Suprapubic skin (tissue), 4 donors: ENCODE measurements around the gene C1orf74. TPM values are rescaled to one million over a fixed set of nuclear protein-coding genes. Genes with fewer than 3 reads are reported as not detected.

Experiments
- DNase-seq, 2 donors: peaks; one replicate each; pipeline ENCODE4 v3.0.0-alpha.2; 2019; ENCODE audit warnings: low spot score in 2 of 2
- H3K27ac ChIP-seq: fragments of 200-600 bp; sonication (generic); one replicate; pipeline ENCODE4 v1.5.1; 2019
- H3K27me3 ChIP-seq: fragments of 200-600 bp; sonication (generic); one replicate; pipeline ENCODE4 v1.5.1; 2019
- H3K36me3 ChIP-seq: fragments of 200-600 bp; sonication (generic); one replicate; pipeline ENCODE4 v1.5.1; 2019
- H3K4me1 ChIP-seq: fragments of 200-600 bp; sonication (generic); one replicate; pipeline ENCODE4 v1.5.1; 2019
- H3K4me3 ChIP-seq: fragments of 200-600 bp; sonication (generic); one replicate; pipeline ENCODE4 v1.5.1; 2019; ENCODE audit warnings: mild to moderate bottlenecking
- H3K9me3 ChIP-seq: fragments of 200-600 bp; sonication (generic); one replicate; pipeline ENCODE4 v1.5.1; 2019
- EP300 ChIP-seq: sonication (generic); formaldehyde crosslinking; IDR thresholded peaks from one replicate; pipeline ENCODE4 v1.6.1; 2017; ENCODE audit warnings: antibody characterized with exemption
- POLR2A ChIP-seq, 2 donors: fragments of 450-650 bp; IDR thresholded peaks; one replicate each; pipeline ENCODE4 v1.6.1; 2017; ENCODE audit warnings: antibody characterized with exemption in 2 of 2, mild to moderate bottlenecking in 2 of 2, moderate library complexity in 2 of 2
- POLR2AphosphoS5 ChIP-seq, 3 donors: sonication (generic); formaldehyde crosslinking; IDR thresholded peaks; one replicate each; pipeline ENCODE4 v1.6.1; 2017; ENCODE audit warnings: antibody characterized with exemption in 3 of 3
- WGBS: methylation state at CpG from one replicate; pipeline ENCODE4 v1.1.5; 2018; 5-methylcytosine and 5-hydroxymethylcytosine counted together
- total RNA-seq, 4 donors: library from RNA; depleted of rRNA; stranded (reverse); fragments of >200 nt; gene quantifications; one replicate each; pipeline ENCODE4 v1.1.0, GENCODE V29; 2016
- TF ChIP-seq, protein P1 (sequence below), 2 donors: fragments of 200-600 bp in 1 of 2; fragments of 450-650 bp in 1 of 2; sonication (generic) in 1 of 2; IDR thresholded peaks; one replicate each; pipeline ENCODE4 v1.5.1; 2016 to 2019; ENCODE audit warnings: antibody characterized with exemption in 2 of 2, mild to moderate bottlenecking in 1 of 2, moderate library complexity in 1 of 2

The C1orf74 gene
- total RNA-seq, 4 donors from 2014 or later: 10.1 to 18.1 (median 15.1) TPM

DNA sequence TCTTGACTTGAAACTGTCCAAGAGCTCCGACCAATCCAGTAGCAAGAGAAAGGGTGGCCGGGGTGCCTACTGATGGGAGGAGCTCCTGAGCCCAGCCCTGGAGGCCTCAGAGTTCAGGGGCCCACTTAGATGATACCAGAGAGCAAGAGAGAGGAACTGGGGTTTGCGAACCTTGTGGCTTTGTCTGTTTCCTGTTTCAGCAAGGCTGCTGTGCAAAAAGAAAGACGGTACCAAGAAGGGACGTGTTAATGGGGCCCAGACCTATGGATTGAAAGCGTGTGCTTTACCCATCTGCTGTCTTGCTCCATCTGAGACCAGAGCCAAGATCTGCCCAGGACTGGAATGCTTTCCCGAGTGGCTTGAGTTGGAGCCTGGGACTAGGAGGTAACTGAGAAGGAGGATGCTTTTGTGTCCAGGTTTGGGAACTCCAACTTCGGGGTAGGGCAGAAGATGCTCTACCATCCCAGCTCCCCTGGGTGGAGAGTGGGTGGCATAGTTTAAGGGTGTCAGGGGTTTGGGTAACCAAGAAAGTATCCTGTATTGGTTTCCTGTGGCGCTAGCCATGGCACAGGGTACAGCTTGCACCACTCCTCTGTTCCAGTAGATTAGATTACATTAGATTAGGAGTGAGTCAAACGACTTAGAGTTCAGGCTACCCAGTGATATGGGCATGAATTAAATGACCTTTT lies 28.3 kb downstream of the C1orf74 start, which contains the start of gene TRAF3IP3:
Gene TRAF3IP3 (plus strand): TSS at position 128 of the 689 bp plus-strand sequence. CDS start 3,987 bp downstream, outside the sequence.
- peak in 1 of 2 donors; percentile 74 for DNase-seq
- Histone ChIP-seq H3K27me3 (no peaks in the 10 kb centered on the region), H3K27ac (no peak within 1 kb of the TSS), H3K4me3 (no peak within 1 kb of the TSS), H3K36me3 (no peaks in the 10 kb centered on the region), H3K4me1 (no peaks in the 10 kb centered on the region), H3K9me3 (no peaks in the 10 kb centered on the region)
- 76% methylated on average over 10 of the region's 10 CpGs for WGBS
- no peak for TF ChIP-seq POLR2AphosphoS5 (IDR thresholded peaks at IDR 0.05)
- TF ChIP-seq POLR2A (IDR thresholded peaks at IDR 0.05): no peak
- TF ChIP-seq, protein P1, sequence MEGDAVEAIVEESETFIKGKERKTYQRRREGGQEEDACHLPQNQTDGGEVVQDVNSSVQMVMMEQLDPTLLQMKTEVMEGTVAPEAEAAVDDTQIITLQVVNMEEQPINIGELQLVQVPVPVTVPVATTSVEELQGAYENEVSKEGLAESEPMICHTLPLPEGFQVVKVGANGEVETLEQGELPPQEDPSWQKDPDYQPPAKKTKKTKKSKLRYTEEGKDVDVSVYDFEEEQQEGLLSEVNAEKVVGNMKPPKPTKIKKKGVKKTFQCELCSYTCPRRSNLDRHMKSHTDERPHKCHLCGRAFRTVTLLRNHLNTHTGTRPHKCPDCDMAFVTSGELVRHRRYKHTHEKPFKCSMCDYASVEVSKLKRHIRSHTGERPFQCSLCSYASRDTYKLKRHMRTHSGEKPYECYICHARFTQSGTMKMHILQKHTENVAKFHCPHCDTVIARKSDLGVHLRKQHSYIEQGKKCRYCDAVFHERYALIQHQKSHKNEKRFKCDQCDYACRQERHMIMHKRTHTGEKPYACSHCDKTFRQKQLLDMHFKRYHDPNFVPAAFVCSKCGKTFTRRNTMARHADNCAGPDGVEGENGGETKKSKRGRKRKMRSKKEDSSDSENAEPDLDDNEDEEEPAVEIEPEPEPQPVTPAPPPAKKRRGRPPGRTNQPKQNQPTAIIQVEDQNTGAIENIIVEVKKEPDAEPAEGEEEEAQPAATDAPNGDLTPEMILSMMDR (IDR thresholded peaks at IDR 0.05): no peak
- no peak for TF ChIP-seq EP300

DNA sequence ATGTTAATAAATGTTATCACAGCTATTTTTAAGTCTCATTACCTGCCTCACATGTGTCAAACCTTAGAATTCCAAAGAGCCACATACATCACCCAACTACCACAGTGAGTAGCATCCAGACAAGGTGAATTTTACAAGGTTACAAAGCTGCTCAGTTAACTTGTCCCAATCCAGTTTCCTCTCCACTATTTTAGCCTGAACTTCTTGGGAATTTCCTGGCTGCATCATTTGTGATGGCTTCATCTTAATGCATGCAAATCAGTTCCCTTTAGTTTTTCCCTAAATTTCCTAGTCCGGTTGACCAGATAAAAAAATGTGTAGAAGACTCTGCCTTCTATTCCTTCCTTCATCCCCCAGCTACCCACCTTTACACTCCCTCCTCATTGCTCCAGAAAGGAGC lies 29.1 kb downstream of the C1orf74 start:
- Histone ChIP-seq H3K4me3 (no peak overlapping the region), H3K9me3 (no peaks in the 10 kb centered on the region), H3K4me1 (no peaks in the 10 kb centered on the region), H3K27me3 (no peaks in the 10 kb centered on the region), H3K27ac (no peak overlapping the region), H3K36me3 (no peaks in the 10 kb centered on the region)
- DNase-seq: no peak
- 76% methylated on average over 1 of the region's 1 CpG for WGBS
- no peak for TF ChIP-seq POLR2AphosphoS5 (IDR thresholded peaks at IDR 0.05)
- TF ChIP-seq, protein P1 (IDR thresholded peaks at IDR 0.05): no peak
- TF ChIP-seq POLR2A (IDR thresholded peaks at IDR 0.05): no peak
- no peak for TF ChIP-seq EP300

DNA sequence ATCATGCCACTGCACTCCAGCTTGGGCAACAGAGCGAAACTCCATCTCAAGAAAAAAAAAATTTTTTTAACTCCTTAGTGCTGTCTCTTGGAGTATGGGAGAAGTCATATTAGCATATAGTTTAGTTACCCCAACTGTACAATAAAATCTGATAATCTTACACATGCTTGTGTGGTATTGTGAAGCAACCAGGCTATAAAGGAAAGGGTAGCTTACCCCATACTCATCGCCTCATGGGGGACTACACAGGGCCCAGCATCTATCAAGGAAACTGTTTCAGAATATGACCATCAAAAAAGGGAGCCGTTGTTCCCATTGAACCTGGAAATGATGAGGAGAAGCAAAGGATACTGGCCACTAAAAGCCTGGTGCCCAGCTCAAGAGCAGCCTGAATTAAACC lies 31.5 kb downstream of the C1orf74 start:
- H3K9me3 ChIP-seq: no peaks in the 10 kb centered on the region
- no peaks in the 10 kb centered on the region for H3K27me3 ChIP-seq
- peaks cover 1% of the 10 kb centered on the region for H3K4me1 ChIP-seq
- WGBS: 89% methylated on average over 3 of the region's 3 CpGs
- TF ChIP-seq POLR2AphosphoS5 (IDR thresholded peaks at IDR 0.05): no peak
- TF ChIP-seq, protein P1 (IDR thresholded peaks at IDR 0.05): no peak
- no peak for TF ChIP-seq POLR2A (IDR thresholded peaks at IDR 0.05)
- TF ChIP-seq EP300: no peak
- no peaks in the 10 kb centered on the region for H3K36me3 ChIP-seq
- no peak overlapping the region for H3K27ac ChIP-seq
- DNase-seq: no peak
- no peak overlapping the region for H3K4me3 ChIP-seq

DNA sequence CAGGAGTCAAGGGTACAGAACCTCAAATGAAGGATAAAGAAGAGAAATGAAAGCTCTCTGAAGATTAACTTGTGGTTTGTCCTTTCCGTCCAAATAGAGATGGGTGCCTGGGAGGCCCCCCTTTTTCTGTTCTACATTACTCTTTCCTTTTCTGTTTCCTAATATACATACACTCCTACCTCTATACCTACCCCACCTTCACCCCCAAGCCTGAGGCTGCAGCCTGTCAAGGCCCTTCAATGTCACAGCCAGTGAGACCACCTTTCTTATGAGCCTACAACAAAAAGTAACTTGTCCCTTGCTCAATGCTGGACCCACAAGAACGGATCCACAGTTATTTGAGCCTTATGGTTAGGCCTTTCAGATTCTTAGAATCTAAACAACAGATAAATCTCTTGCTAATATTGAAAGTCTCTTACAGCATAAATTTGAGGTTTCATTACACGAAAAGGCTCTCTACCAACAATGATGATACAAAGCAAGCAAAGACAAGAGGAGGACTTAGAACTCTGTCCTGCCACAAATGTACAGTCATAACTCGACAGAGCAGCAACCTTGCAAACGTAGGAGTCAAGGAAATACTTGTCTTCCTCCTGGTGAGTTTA lies 32.6 kb downstream of the C1orf74 start:
- Histone ChIP-seq H3K27me3 (no peaks in the 10 kb centered on the region), H3K4me3 (no peak overlapping the region), H3K36me3 (no peaks in the 10 kb centered on the region), H3K4me1 (peaks cover 12% of the 10 kb centered on the region), H3K27ac (no peak overlapping the region), H3K9me3 (no peaks in the 10 kb centered on the region)
- 81% methylated on average over 5 of the region's 5 CpGs for WGBS
- no peak for DNase-seq
- TF ChIP-seq EP300 (no peak), POLR2A (IDR thresholded peaks at IDR 0.05) (no peak)

DNA sequence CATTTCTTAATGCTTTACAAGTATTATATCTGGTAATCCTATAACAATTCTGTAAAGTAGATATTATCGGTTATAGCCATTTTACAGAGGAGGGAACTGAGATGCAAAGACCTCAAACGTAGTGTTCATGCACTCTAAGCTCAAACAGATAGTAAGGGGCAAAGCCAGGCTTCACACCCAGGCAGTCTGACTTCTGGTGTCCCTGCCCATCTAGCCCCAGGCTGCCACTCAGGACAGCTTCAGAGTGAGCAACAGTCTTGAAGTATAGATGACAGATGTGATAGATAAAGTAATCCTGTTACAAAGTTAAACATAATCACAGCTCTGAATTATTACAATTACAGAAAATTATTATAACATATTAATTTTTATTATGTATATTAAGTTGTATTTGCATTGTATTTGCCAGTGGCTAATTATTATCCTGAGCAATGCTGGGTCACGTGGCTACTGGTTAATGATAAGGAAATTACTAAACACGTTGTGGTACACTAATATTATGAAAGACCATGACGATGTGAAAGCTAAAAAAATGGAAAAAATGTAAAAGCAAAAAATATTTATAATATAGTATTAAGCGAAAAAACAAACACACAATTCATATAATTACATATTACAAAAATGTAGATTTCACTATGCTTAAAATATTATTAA lies 34.6 kb downstream of the C1orf74 start:
- Histone ChIP-seq H3K27ac (no peak overlapping the region), H3K36me3 (no peaks in the 10 kb centered on the region), H3K4me3 (no peak overlapping the region), H3K9me3 (no peaks in the 10 kb centered on the region), H3K4me1 (peaks cover 12% of the 10 kb centered on the region), H3K27me3 (no peaks in the 10 kb centered on the region)
- no peak for DNase-seq
- TF ChIP-seq, protein P1 (IDR thresholded peaks at IDR 0.05): no peak
- no peak for TF ChIP-seq POLR2AphosphoS5 (IDR thresholded peaks at IDR 0.05)
- TF ChIP-seq EP300: no peak
- no peak for TF ChIP-seq POLR2A (IDR thresholded peaks at IDR 0.05)
- WGBS: 71% methylated on average over 6 of the region's 6 CpGs
